Left colon (tissue), 2 donors: ENCODE measurements around the gene PIGU. TPM values are rescaled to one million over a fixed set of nuclear protein-coding genes. Genes with fewer than 3 reads are reported as not detected.
"Not testable (repeated sequence)": the region's sequence is repeated elsewhere in the genome, so short reads cannot be mapped to it uniquely, and the experiment has no call there.

Experiments used
- ATAC-seq: fragments of 200-7000 bp; cut with Tn5 transposase; one replicate; pipeline ENCODE4 v1.9.1; 2020; ENCODE audit warnings: mild to moderate bottlenecking, moderate library complexity
- DNase-seq, 2 donors: peaks; one replicate each; pipeline ENCODE4 v3.0.0-alpha.2; 2020
- intact Hi-C, 2 donors: fragments of 100-400 bp; cut with DNase I in 1 of 2; cut with micrococcal nuclease in 1 of 2; formaldehyde crosslinking; loops; one replicate each; pipeline versions ENCODE4 v1.11.2 to v1.14.0; 2022; cut with DNase I, micrococcal nuclease
- total RNA-seq, 2 donors: library from RNA; stranded (reverse); fragmentation: NEBNext Ultra II Directional; extraction: Animal tissue kit (Norgen Biotek cat#: 25700); gene quantifications; one replicate each; pipeline ENCODE4 v1.2.1, GENCODE V29; 2021
- donor health status: DM: no; HTN: no; CAD: no.
- donor health status: DM: yes; HTN: yes; CAD: no.

The PIGU gene
- total RNA-seq, 2 donors from 2014 or later = 20.7 to 26.4 TPM

DNA sequence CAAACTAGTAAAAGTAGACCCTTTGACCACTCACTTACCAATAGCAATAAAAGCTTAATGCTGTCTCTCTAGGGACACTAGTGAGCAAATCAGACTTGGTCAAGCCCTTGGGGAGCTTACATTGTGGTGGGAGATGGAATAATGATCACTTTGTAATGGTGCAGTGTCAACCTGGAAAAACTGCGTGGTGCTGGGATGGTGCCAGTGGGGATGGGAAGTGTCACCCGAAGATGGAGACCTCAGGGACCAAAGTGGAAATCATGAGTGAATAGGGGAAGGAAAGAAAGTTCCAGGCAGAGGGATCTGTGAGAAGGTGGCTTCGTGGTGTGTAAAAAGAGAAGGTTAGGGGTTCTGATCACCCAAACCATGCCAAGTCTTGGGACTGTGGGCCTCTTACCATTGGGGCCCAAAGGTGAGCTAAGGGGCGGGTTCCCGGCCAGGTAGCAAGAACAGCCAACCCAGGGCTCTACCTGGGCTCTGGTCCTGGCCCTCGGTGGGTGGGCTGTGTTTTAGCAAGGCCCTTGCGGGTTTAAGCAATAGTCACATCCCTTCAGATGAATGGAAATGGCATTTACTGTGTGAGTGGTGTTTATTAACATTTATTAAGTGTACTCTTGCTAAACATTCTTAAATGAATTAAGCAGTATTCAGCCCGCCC is 145.2 kb downstream of the PIGU start:
- DNase-seq = peak in 1 of 2 donors; percentile 14
- intact Hi-C loops = no loop called here
- no peak for ATAC-seq

- ATAC-seq (no peak), DNase-seq (peak in 1 of 2 donors; percentile 21)
- intact Hi-C loops = no loop called here
Observed at GRCh38 chr20:34530342-34530741, 146.6 kb downstream of the PIGU start.

DNA sequence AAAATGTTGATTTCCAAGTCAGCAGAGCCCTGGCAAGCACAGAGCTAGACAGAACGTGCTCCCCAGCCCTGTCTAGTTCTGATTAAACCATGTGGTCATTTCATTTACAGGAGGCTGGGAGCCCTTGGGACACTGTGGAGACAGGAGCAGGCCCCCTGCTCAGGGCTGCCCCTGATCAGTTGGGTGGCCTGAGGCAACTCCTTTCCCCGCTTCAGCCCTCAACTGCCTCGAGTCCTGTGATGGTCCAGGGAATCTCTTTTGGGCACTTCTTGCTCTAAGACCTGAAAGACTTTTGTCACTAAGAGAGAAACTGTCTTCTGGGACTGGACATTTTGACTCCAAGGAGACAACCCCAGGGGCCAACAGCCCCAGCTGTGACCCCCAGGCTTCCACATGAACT is 147.2 kb downstream of the PIGU start:
- ATAC-seq = no peak
- DNase-seq = peak in 1 of 2 donors; percentile 12
- intact Hi-C loops = no loop called here

DNA sequence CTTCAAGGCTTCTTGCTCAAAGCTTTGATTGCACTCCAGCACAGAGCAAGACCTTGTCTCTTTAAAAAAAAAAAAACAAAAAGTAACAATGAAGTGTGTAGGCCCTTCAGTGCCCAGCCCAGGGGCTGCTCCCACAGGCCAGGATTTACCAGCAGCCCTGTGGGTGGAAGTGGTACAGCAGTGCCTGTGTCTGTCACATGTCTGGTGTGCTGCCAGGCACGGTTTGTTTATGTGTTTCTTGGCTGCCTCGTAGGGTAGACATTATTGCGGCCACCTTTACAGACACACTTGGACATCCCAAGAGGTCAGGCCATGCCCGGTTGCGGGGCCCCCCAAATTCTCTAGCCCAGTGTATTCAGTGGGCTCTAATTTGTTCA is 148.0 kb downstream of the PIGU start:
- peak; percentile 24 to 49 for DNase-seq
- intact Hi-C loops = no loop called here
- no peak for ATAC-seq

GRCh38 chr20:34527016-34527415 is 149.9 kb downstream of the PIGU start:
- ATAC-seq (no peak), DNase-seq (peak in 1 of 2 donors; percentile 24)
- intact Hi-C loops = no loop called here

DNA sequence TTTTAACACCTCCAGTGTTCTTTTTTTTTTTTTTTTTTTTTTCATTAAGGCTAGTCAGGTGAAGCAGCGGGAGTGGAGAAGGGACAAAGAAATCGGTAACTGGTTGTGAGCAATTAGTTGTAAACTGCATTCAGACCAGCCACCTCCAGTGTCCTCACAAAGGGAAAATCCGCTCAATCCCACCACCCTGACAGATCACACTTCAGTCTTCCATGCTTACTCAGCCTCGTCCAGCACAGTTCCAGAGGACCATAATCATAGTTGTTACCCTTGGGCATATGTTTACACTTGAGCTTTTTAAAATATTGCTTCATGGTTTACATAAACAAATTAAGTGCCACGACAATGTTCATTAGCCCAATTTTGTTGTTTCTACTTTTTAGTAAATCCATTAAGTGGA is 150.4 kb downstream of the PIGU start:
- intact Hi-C loops = no loop called here
- ATAC-seq = no peak
- DNase-seq = peak in 1 of 2 donors; percentile 14

DNA sequence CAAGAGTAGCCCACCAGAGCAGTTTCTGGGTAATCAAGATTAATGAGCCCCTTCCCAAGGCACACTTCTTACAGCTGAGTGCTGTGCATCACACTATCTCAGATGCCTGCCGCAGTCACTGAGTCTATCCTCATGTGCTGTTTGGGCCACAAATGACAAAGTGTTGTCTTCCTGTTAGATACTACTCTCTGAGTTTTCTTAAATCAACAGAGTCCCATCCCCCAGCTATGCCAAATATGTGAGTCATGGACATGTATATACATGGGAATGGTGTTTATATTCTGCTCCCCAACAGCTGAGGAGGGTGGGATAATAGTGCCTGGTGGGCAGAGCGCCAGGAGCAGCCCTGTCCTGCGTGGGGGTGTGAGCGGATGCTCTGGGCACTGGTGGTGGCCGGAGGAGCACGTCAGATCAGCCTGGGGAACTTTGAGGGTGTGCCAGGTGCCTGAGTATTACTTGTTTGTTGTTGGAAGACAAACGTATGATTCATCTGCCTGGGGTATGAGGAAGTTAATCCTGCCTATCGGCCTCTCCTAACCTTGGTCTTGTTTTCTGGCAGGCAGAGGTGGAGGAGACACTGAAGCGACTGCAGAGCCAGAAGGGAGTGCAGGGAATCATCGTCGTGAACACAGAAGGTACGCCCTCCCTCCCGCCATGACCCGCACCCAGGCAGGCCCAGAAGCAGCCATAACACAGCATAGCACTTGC is 151.0 kb downstream of the PIGU start:
- intact Hi-C loops = no loop called here
- ATAC-seq (peak; percentile 84), DNase-seq (peak; percentile 82 to 91)

DNA sequence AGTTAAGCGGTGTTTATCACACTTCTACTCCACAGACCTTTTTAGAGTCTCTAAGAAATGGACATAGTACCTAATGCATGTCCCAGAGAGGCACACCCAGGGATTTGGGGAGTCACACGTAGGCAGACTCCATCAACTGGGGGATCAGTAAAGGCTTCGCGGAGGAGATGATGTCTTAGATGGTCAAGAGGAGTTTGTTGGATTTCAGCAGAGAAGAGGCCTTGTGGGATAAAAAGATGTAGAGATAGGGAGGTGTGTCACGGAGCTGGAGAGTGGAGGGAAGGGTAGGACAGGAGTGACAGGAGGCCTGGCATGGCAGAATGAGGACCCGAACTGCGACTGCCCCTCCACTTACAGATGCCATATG is 151.6 kb downstream of the PIGU start:
- intact Hi-C loops = no loop called here
- no peak for DNase-seq
- no peak for ATAC-seq

GRCh38 chr20:34524426-34524825 is 152.5 kb downstream of the PIGU start:
- no peak for ATAC-seq
- intact Hi-C loops = no loop called here
- DNase-seq = peak in 1 of 2 donors; percentile 12

DNA sequence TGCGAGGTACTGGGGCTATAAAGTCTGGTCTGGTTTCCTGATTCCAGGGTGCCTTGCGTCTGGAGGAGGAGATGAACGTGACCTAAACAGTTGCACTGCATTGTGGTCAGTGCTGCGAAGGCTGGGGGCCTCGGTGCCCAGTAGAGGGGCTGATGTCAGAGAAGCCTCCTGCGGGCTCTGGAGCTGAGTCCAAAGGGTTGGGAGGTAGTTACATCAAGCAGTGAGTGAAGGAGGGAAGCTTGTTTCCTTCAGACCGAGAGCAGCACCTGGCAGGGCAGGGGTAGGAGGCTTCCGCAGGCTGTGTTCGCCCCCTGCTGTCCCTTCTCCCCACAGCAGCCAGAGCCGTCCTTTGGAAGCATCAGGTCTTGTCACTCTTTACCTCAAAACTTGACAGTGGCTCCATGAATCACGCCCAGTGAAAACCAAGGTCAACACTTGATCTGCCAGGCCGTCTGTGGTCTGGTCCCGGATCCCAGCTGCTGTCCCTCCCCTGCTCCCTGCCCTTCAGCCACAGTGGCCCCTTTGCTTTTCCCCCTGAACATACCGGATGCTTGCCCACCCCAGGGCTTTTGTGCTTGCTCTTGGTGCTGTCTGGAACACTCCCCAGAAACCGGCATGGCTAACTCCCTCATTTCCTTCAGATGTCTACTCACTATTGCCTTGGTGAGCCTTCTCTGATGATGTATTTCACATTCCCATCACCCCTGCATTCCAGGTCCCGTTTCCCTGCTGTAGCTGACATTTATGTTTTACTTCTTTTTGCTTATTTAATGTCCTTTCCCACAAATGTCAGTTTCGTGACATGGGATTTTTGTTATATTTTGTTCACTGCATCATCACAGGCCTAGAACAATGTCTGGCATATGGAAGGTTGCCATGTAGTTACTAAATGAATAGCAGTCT is 153.7 kb downstream of the PIGU start:
- DNase-seq (peak; percentile 60 to 69), ATAC-seq (peak; percentile 55)
- intact Hi-C loops = no loop called here

DNA sequence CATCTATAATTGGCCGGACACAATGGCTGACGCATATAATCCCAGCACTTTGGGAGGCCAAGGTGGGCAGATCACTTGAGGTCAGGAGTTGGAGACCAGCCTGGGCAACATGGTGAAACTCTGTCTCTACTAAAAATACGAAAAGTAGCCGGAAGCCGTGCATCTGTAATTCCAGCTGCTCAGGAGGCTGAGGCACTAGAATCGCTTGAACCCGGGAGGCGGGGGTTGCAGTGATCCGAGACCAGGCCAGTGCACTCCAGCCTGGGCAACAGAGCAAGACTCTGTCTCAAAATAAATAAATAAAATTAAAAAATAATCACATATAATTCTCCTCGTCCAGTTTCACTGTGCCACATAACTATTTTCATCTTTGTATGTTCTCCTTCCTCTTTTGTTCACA is 157.1 kb downstream of the PIGU start:
- ATAC-seq, DNase-seq, intact Hi-C loops: not testable (repeated sequence)

DNA sequence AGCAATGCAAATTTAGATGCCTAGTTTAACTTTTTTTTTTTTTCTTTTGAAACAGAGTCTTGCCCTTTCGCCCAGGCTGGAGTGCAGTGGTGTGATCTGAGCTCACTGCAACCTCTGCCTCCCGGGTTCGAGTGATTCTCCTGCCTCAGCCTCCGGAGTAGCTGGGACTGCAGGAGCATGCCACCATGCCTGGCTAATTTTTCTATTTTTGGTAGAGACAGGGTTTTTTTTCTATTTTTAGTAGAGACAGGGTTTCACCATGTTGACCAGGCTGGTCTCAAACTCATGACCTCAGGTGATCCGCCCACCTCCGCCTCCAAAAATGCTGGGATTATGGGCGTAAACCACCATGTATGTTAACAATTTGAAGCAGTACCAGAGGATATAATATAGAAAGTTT is 158.0 kb downstream of the PIGU start:
- not testable (repeated sequence) for ATAC-seq

GRCh38 chr20:34517114-34517505 is 159.8 kb downstream of the PIGU start:
- intact Hi-C loops = no loop called here
- ATAC-seq (no peak), DNase-seq (no peak)

More for the DNA sequence above, 158.0 kb downstream of the PIGU start:
- intact Hi-C loops, DNase-seq: not testable (repeated sequence)

DNA sequence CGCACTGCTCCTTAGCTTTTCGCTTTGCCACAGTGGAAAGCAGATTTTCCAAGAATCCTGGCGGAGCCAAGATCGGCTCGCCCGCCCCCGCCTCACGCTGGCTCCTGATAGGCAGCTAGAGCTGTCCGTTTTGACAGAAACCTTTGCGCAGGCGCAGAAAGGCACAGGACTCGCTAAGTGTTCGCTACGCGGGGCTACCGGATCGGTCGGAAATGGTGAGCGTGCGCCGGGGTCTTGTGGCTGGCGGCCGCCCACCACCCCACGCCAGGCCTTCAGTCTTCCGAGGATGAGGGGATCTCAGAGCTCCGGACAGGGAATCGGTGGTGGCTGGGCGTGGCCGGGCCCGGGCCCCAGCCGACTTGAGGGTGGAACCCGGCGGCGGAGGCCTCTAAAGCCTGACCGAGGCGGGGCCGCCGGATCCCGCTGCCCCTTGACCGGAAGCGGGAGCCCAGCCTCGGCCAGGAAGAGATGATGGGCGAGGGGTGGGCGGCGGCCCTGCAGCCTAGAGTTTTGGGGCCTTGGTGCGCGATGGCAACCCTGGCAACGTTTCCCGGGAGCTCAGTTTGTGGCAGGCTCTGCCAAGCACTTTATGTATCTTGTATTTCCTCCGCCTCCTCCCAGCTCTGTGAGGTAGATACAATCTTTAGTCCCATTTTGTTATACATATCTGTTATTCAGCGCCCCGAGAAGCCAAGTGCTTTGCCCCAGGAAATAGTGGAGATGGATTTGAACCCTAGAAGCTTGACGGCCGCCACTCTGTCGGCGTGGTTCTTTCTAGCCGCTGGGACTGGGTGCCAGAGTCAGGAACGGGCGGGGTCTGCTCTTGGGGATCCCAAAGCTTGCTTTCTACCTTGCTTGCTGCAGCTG is 160.4 kb downstream of the PIGU start, which contains the start of gene DYNLRB1:
Gene DYNLRB1 (plus strand): TSS at position 176 of the 867 bp plus-strand sequence. CDS start 37 bp downstream, at position 213.
- peak; percentile 90 for ATAC-seq
- intact Hi-C loops = no loop called here
- peak; percentile 97 to 99 for DNase-seq

DNA sequence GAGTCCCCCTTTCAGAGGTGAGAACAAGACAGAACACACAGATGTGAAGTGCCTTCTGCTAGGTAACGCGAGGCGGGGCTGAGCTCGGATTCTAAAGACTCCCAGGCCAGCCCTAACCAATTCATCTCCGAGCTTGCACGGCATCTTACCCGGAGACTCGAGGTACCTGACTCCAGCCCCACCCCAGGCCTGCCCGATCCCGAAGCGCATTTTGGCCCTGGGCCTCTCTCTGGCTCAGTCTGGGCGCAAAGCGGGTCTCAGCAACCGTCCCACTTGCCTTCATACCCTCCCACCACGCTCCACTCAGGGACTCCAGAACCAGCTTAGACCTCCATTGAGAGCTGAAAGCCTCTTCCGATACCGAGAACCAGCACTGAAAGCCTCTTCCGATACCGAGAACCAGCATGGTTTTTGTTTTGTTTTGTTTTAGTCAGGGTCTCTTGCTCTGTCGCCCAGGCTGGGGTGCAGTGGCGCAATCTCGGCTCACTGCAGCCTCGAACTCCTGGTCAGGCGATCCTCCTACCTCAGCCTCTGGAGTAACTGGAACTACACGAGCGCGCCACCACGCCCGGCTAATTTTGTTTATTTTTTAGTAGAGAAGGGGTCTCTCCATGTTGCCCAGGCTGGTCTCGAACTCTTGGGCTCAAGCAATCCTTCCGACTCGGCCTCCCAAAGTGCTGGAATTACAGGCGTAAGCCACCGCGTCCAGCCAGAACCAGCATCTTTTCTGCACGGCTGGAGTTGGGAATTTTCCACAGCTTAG is 161.2 kb downstream of the PIGU start:
- peak; percentile 74 for ATAC-seq
- intact Hi-C loops = no loop called here

GRCh38 chr20:34514897-34515483 is 161.9 kb downstream of the PIGU start:
- DNase-seq (no peak), ATAC-seq (peak; percentile 16)
- intact Hi-C loops = no loop called here

More for the DNA sequence above, 161.2 kb downstream of the PIGU start:
- peak; percentile 75 to 79 for DNase-seq

DNA sequence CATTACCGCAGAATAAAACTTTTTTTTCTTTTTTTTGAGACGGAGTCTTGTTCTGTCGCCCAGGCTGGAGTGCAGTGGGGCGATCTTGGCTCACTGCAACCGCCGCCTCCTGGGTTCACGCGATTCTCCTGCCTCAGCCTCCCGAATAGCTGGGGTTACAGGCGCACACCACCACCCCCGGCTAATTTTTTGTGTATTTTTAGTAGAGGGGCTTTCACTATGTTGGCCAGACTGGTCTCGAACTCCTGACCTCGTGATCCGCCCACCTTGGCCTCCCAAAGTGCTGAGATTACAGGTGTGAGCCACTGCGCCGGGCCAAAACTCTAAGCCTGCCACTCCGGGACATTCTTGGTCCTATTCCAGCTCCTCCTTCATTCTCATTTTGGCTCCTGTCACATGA is 162.9 kb downstream of the PIGU start:
- intact Hi-C loops, DNase-seq, ATAC-seq: not testable (repeated sequence)
